ENCODE measurements around the gene TSPAN5.
"Not testable (repeated sequence)": the region's sequence is repeated elsewhere in the genome, so short reads cannot be mapped to it uniquely, and the experiment has no call there.

TSPAN5 gene

DNA sequence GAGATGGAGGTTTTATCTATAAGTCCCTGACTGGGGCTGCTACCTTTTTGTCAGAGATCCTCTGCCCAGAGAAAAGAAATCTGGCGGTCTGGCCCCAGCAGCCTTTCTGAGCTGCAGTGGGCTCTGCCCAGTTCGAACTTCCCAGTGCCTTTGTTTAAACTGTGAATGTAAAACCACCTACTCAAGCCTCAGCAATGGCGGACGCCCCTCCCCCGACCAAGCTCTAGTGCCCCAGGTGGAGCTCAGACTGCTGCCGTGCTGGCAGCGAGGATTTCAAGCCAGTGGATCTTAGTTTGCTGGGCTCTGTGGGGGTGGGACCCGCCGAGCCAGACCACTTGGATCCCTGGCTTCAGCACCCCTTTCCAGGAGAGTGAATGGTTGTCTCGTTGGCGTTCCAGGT lies 121.8 kb downstream of the TSPAN5 start:
- DNase-seq (ENCODE audit: low spot score), result no peak
- in situ Hi-C loops (cut with MboI; ENCODE audit: low sequenced_read_pairs, unreplicated experiment), result no loop called here
- TF ChIP-seq, protein P1, sequence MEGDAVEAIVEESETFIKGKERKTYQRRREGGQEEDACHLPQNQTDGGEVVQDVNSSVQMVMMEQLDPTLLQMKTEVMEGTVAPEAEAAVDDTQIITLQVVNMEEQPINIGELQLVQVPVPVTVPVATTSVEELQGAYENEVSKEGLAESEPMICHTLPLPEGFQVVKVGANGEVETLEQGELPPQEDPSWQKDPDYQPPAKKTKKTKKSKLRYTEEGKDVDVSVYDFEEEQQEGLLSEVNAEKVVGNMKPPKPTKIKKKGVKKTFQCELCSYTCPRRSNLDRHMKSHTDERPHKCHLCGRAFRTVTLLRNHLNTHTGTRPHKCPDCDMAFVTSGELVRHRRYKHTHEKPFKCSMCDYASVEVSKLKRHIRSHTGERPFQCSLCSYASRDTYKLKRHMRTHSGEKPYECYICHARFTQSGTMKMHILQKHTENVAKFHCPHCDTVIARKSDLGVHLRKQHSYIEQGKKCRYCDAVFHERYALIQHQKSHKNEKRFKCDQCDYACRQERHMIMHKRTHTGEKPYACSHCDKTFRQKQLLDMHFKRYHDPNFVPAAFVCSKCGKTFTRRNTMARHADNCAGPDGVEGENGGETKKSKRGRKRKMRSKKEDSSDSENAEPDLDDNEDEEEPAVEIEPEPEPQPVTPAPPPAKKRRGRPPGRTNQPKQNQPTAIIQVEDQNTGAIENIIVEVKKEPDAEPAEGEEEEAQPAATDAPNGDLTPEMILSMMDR (IDR thresholded peaks at IDR 0.05; ENCODE audit: borderline replicate concordance, control extremely low read depth, extremely low read depth, insufficient read depth, missing control alignments), result no peak

DNA sequence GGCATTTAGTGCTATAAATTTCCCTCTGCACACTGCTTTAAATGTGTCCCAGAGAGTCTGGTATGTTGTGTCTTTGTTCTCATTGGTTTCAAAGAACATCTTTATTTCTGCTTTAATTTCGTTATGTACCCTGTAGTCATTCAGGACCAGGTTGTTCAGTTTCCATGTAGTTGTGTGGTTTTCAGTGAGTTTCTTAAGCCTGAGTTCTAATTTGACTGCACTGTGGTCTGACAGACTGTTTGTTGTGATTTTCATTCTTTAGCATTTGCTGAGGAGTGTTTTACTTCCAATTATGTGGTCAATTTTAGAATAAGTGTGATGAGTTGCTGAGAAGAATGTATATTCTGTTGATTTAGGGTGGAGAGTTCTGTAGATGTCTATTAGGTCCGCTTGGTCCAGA lies 124.3 kb downstream of the TSPAN5 start:
- in situ Hi-C loops (cut with MboI; ENCODE audit: low sequenced_read_pairs, unreplicated experiment), result not testable (repeated sequence)

DNA sequence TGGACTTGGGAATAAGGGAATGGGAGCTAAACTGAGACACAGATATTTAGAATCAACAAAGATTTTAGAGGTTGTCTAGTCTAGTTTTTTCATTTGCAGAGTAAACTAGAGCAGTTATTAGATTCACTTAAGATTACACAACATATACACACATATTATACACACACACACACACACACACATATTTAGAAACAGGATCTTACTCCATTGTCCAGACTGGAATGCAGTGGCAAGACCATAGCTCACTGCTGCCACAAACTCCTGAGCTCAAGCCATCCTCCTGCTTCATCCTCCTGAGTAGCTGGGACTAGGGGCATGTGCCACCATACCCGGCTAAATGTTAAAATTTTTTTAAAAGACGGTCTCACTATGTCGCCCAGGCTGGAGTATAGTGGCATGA lies 127.8 kb downstream of the TSPAN5 start:
- TF ChIP-seq, protein P1 (IDR thresholded peaks at IDR 0.05; ENCODE audit: borderline replicate concordance, control extremely low read depth, extremely low read depth, insufficient read depth, missing control alignments), result no peak
- no peak for DNase-seq (ENCODE audit: low spot score)
- in situ Hi-C loops (cut with MboI; ENCODE audit: low sequenced_read_pairs, unreplicated experiment), result no loop called here

More for the DNA sequence above, 124.3 kb downstream of the TSPAN5 start:
- DNase-seq (ENCODE audit: low spot score), result not testable (repeated sequence)

DNA sequence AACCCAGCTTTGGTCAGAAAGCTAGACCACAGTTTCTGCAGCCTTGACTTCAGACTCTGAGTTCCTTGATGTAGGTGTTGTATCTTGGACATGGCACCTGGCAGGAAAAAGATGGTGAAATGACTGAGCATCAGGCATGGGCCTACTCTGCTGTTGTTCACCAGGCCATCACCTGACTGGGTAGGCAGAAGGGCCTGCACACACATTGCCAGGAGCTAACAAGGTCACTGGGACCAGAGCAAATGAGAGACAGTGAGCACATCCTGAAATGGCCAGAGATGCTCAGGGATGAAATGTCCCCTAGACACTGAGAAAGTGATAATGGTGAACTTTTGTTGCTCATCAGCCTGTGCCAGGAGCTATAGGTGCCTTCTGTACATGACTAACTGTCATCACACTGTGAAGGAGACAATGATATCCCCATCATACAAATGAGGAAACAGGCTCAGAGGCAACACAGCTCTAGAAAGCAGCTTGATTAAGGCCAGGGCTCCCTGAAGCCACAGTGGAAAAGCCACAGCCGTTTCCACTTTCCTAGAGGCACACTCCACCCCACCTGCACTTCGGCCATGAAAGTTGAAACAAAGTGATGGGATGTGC lies 128.3 kb downstream of the TSPAN5 start:
- DNase-seq (ENCODE audit: low spot score), result no peak
- in situ Hi-C loops (cut with MboI; ENCODE audit: low sequenced_read_pairs, unreplicated experiment), result no loop called here
- TF ChIP-seq, protein P1 (IDR thresholded peaks at IDR 0.05; ENCODE audit: borderline replicate concordance, control extremely low read depth, extremely low read depth, insufficient read depth, missing control alignments), result no peak

DNA sequence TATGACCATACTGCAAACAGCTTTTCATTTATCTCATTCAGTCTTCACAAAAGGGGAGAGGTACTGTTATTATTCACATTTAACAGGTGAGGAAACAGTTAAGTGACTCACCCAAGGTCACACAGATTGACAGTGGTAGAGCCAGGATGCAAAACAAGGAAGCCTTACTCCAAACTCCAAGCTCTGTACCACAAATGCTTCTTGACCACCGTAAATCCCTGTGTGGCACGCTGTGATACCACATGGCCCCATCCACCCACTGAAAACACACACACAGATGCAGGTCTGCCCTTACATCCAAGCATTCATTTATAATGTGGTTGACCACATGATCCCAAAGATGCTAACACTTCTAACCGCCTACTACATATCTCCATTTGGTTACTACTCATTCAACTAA lies 129.5 kb downstream of the TSPAN5 start:
- in situ Hi-C loops (cut with MboI; ENCODE audit: low sequenced_read_pairs, unreplicated experiment), result no loop called here
- no peak for DNase-seq (ENCODE audit: low spot score)
- TF ChIP-seq, protein P1 (IDR thresholded peaks at IDR 0.05; ENCODE audit: borderline replicate concordance, control extremely low read depth, extremely low read depth, insufficient read depth, missing control alignments), result no peak

DNA sequence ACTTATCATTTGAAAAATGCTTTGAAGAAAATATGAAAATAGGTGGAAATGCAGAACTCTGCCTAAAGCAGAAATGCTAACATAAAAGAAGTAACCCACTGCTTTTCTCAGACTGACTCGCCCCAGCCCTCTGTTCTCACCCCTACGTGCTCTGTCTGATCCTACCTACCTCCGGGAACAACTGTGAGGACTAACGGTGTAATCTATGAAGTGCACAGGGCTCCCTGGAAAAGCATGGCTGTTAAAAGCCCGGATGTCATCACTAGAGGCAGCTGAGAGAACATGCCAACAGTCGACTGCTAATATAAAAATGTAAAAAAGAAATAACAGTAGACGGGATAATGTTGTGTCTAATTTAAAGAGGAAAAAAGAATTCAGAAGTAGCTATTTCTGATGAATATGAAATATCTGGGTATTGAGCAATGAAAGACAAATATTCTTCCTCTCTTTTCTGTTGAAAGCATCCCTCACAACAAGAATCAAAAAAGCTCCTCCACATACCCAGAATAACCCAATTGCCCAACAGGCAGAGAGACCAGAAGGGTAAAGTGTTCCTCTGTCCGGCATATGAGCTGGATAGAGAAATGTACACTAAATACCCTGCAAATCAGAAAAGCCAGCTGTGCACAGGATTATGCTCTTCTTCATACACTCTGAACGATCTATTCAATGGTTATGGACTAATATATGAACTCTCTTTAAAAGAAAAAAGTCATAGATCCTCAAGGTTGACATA lies 130.7 kb downstream of the TSPAN5 start:
- TF ChIP-seq, protein P1 (IDR thresholded peaks at IDR 0.05; ENCODE audit: borderline replicate concordance, control extremely low read depth, extremely low read depth, insufficient read depth, missing control alignments), result no peak
- no peak for DNase-seq (ENCODE audit: low spot score)

DNA sequence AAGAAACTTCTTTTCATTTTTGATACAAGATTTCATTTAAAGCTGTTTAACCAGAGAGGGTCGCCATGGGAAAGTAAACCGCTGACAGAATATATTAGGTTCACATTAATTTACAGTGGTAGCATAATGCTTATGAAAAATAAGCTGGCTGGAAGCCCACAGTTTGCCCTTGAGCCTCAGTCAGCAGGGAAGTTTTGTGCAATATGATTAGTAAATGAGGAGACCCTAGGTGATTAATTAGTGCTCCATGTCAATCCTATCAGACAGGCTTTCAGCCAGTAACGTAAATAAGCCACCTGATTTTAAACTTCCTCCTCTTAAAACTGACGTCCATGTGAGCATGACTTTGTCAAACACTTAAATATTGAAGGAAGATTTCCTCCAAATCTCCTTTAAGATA lies 134.2 kb downstream of the TSPAN5 start:
- no peak for DNase-seq (ENCODE audit: low spot score)
- in situ Hi-C loops (cut with MboI; ENCODE audit: low sequenced_read_pairs, unreplicated experiment), result no loop called here
- TF ChIP-seq, protein P1 (IDR thresholded peaks at IDR 0.05; ENCODE audit: borderline replicate concordance, control extremely low read depth, extremely low read depth, insufficient read depth, missing control alignments), result no peak

More for the DNA sequence above, 130.7 kb downstream of the TSPAN5 start:
- in situ Hi-C loops (cut with MboI; ENCODE audit: low sequenced_read_pairs, unreplicated experiment), result no loop called here
